HepG2 (cell line): Measurements from ENCODE around the gene ZBED5. TPM values are rescaled to one million over a fixed set of nuclear protein-coding genes. Genes with fewer than 3 reads are reported as not detected.
A peak's percentile ranks its signal among the peaks of the same experiment; 100 is the strongest.

Experiments used
- CAMTA2 ChIP-seq: sonication (generic); formaldehyde crosslinking; IDR thresholded peaks from 2 replicates; pipeline ENCODE4 v1.4.0; 2020; ENCODE audit warnings: mild to moderate bottlenecking, missing genetic modification reagents, borderline replicate concordance
- CREBL2 ChIP-seq: sonication (generic); formaldehyde crosslinking; IDR thresholded peaks from 2 replicates; pipeline ENCODE4 v1.8.1; 2023; ENCODE audit warnings: missing genetic modification reagents, mild to moderate bottlenecking, borderline replicate concordance
- ELF1 ChIP-seq: sonication (generic); formaldehyde crosslinking; IDR thresholded peaks from 2 replicates; pipeline ENCODE4 v1.4.0; 2020; ENCODE audit warnings: missing genetic modification reagents
- GPN1 ChIP-seq: sonication (generic); formaldehyde crosslinking; IDR thresholded peaks from 2 replicates; pipeline ENCODE4 v1.5.1; 2020; ENCODE audit warnings: missing genetic modification reagents, borderline replicate concordance
- HDAC6 ChIP-seq: fragments of 200-600 bp; sonication (generic); IDR thresholded peaks from 2 replicates; pipeline ENCODE4 v1.7.0; 2017; ENCODE audit warnings: mild to moderate bottlenecking, antibody characterized with exemption, low read length, low read depth
- HES4 ChIP-seq: sonication (generic); formaldehyde crosslinking; IDR thresholded peaks from 2 replicates; pipeline ENCODE4 v1.9.0; 2021; ENCODE audit warnings: mild to moderate bottlenecking, missing genetic modification reagents, borderline replicate concordance
- MAZ ChIP-seq, 2 experiments: sonication (generic) in 1 of 2; formaldehyde crosslinking in 1 of 2; IDR thresholded peaks; 2 replicates each; pipeline versions ENCODE4 v1.5.0 to v1.6.1; 2012 to 2020; ENCODE audit warnings: low read depth in 2 of 2, mild to moderate bottlenecking in 2 of 2, borderline replicate concordance in 1 of 2, improper control_type of control experiment in 1 of 2, low read length in 1 of 2, missing genetic modification reagents in 1 of 2, moderate library complexity in 1 of 2
- MBD4 ChIP-seq: IDR thresholded peaks from 2 replicates; pipeline ENCODE4 v1.6.1; 2012; ENCODE audit warnings: low read length, inconsistent platforms, borderline replicate concordance
- MED1 ChIP-seq: sonication (generic); formaldehyde crosslinking; IDR thresholded peaks from 2 replicates; pipeline ENCODE4 v1.4.0; 2020; ENCODE audit warnings: missing genetic modification reagents
- PCBP2 ChIP-seq: fragments of 200-400 bp; formaldehyde crosslinking; optimal IDR thresholded peaks from 2 replicates; pipeline ENCODE3; 2018; ENCODE audit warnings: low read length, low read depth; ENCODE audit not compliant: poor library complexity, severe bottlenecking
- REL ChIP-seq: sonication (generic); formaldehyde crosslinking; conservative IDR thresholded peaks from 2 replicates; pipeline ENCODE4 v1.8.0; 2022; ENCODE audit warnings: mild to moderate bottlenecking, missing genetic modification reagents, moderate library complexity
- SATB2 ChIP-seq: sonication (generic); formaldehyde crosslinking; IDR thresholded peaks from 2 replicates; pipeline ENCODE4 v1.5.0; 2020; ENCODE audit warnings: missing genetic modification reagents
- SYNCRIP ChIP-seq: fragments of 200-400 bp; formaldehyde crosslinking; IDR thresholded peaks from 2 replicates; pipeline ENCODE4 v1.6.1; 2018; ENCODE audit warnings: mild to moderate bottlenecking, low read depth, low read length; ENCODE audit not compliant: insufficient read depth
- TRAFD1 ChIP-seq: sonication (generic); formaldehyde crosslinking; IDR thresholded peaks from 2 replicates; pipeline ENCODE4 v1.5.1; 2020; ENCODE audit warnings: missing genetic modification reagents, mild to moderate bottlenecking, borderline replicate concordance
- U2AF1 ChIP-seq: fragments of 200-400 bp; formaldehyde crosslinking; optimal IDR thresholded peaks from 2 replicates; pipeline ENCODE3; 2017; ENCODE audit warnings: mild to moderate bottlenecking, low read depth, low read length
- ZFP82 ChIP-seq: sonication (generic); formaldehyde crosslinking; IDR thresholded peaks from 2 replicates; pipeline ENCODE4 v1.5.1; 2020; ENCODE audit warnings: mild to moderate bottlenecking, missing genetic modification reagents, borderline replicate concordance
- ZNF264 ChIP-seq: sonication (generic); formaldehyde crosslinking; IDR thresholded peaks from 2 replicates; pipeline ENCODE4 v1.4.0; 2020; ENCODE audit warnings: missing genetic modification reagents
- ZNF720 ChIP-seq: sonication (generic); formaldehyde crosslinking; IDR thresholded peaks from 2 replicates; pipeline ENCODE4 v1.4.0; 2020; ENCODE audit warnings: missing genetic modification reagents
- ZZZ3 ChIP-seq: sonication (generic); formaldehyde crosslinking; IDR thresholded peaks from 2 replicates; pipeline ENCODE4 v1.4.0; 2020; ENCODE audit warnings: missing genetic modification reagents, mild to moderate bottlenecking, borderline replicate concordance
- polyA plus RNA-seq, 8 experiments: library from polyadenylated mRNA; depleted of rRNA in 3 of 8; stranded (reverse) in 7 of 8; unstranded in 1 of 8; fragments of >200 nt; fragmentation: Illumina TruSeq in 4 of 8; extraction: Trizol in 4 of 8; gene quantifications; 2 replicates each; pipeline versions ENCODE4 v1.2.1 to v1.2.3, GENCODE V29; 2011 to 2016; ENCODE audit warnings: low read depth in 4 of 8, missing spikeins in 1 of 8, mixed read lengths in 1 of 8; ENCODE audit not compliant: insufficient read depth in 1 of 8
- total RNA-seq, 5 experiments: library from RNA; depleted of rRNA; stranded (reverse); fragments of >200 nt; fragmentation: Illumina TruSeq; extraction: Trizol; gene quantifications; 2 replicates each; pipeline ENCODE4 v1.2.3, GENCODE V29; 2016; ENCODE audit warnings: low read depth in 1 of 5
- TF ChIP-seq, protein P1 (sequence below): sonication (generic); formaldehyde crosslinking; IDR thresholded peaks from 2 replicates; pipeline ENCODE4 v1.5.1; 2020; ENCODE audit warnings: missing genetic modification reagents, mild to moderate bottlenecking, borderline replicate concordance
- TF ChIP-seq, protein P2 (sequence below): sonication (generic); formaldehyde crosslinking; IDR thresholded peaks from 2 replicates; pipeline ENCODE4 v1.9.0; 2021; ENCODE audit warnings: missing genetic modification reagents, borderline replicate concordance
- TF ChIP-seq, protein P3 (sequence below): sonication (generic); formaldehyde crosslinking; IDR thresholded peaks from 2 replicates; pipeline ENCODE4 v1.4.0; 2020; ENCODE audit warnings: missing genetic modification reagents, low read depth, mild to moderate bottlenecking, borderline replicate concordance

The ZBED5 gene
- total and polyA plus RNA-seq, 2 of the 13 experiments (the other 11 are each of a cell fraction or from before 2014, with no cell fraction given): 18.2 to 38.6 TPM

- no peak; the same call in none of the 2 replicates for TF ChIP-seq ZNF264 (CRISPR knock-in tag)
- TF ChIP-seq SYNCRIP: no peak
- peak; percentile 14 for TF ChIP-seq U2AF1
- TF ChIP-seq, protein P1, sequence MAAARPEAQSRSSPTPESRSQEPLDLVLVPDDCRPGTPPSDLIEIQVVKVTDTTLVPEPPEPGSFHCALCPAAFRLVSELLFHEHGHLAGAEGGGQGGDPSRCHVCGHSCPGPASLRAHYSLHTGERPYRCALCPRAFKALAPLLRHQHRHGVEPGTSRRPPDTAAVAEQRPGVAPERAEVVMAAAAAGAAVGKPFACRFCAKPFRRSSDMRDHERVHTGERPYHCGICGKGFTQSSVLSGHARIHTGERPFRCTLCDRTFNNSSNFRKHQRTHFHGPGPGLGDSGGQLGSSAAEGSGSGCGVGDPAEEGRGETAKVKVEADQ: peak; percentile 59; the same call in 1 of the 2 replicates
- TF ChIP-seq MAZ (IDR thresholded peaks at IDR 0.05; ENCODE audit: borderline replicate concordance, low read depth, low read length): no peak
- TF ChIP-seq MAZ (CRISPR knock-in tag; IDR thresholded peaks at IDR 0.05; ENCODE audit: low read depth): peak; percentile 35; the same call in 1 of the 2 replicates
- TF ChIP-seq CREBL2 (CRISPR knock-in tag): peak; percentile 12; the same call in 1 of the 2 replicates
- no peak for TF ChIP-seq SATB2 (CRISPR knock-in tag)
- TF ChIP-seq, protein P2, sequence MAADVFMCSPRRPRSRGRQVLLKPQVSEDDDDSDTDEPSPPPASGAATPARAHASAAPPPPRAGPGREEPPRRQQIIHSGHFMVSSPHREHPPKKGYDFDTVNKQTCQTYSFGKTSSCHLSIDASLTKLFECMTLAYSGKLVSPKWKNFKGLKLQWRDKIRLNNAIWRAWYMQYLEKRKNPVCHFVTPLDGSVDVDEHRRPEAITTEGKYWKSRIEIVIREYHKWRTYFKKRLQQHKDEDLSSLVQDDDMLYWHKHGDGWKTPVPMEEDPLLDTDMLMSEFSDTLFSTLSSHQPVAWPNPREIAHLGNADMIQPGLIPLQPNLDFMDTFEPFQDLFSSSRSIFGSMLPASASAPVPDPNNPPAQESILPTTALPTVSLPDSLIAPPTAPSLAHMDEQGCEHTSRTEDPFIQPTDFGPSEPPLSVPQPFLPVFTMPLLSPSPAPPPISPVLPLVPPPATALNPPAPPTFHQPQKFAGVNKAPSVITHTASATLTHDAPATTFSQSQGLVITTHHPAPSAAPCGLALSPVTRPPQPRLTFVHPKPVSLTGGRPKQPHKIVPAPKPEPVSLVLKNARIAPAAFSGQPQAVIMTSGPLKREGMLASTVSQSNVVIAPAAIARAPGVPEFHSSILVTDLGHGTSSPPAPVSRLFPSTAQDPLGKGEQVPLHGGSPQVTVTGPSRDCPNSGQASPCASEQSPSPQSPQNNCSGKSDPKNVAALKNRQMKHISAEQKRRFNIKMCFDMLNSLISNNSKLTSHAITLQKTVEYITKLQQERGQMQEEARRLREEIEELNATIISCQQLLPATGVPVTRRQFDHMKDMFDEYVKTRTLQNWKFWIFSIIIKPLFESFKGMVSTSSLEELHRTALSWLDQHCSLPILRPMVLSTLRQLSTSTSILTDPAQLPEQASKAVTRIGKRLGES: no peak
- no peak for TF ChIP-seq HDAC6
- TF ChIP-seq MED1: no peak; the same call in none of the 2 replicates
- TF ChIP-seq, protein P3, sequence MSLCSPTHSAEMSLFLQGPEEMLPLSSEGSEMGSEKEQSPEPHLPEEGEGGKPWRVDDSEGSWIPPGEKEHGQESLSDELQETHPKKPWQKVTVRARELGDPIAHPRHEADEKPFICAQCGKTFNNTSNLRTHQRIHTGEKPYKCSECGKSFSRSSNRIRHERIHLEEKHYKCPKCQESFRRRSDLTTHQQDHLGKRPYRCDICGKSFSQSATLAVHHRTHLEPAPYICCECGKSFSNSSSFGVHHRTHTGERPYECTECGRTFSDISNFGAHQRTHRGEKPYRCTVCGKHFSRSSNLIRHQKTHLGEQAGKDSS (CRISPR knock-in tag): no peak
- no peak for TF ChIP-seq ZNF720 (CRISPR knock-in tag)
- TF ChIP-seq ZZZ3 (CRISPR knock-in tag): peak; percentile 68; the same call in 1 of the 2 replicates
- TF ChIP-seq CAMTA2 (CRISPR knock-in tag): no peak; the same call in 1 of the 2 replicates
- TF ChIP-seq GPN1 (CRISPR knock-in tag): no peak
- TF ChIP-seq HES4 (CRISPR knock-in tag): no peak; the same call in 1 of the 2 replicates
- no peak for TF ChIP-seq ZFP82 (CRISPR knock-in tag)
- no peak for TF ChIP-seq MBD4
- TF ChIP-seq PCBP2: no peak
- peak; percentile 58; the same call in 1 of the 2 replicates for TF ChIP-seq ELF1
- TF ChIP-seq REL: peak; percentile 17; the same call in 1 of the 2 replicates
- peak; percentile 25; the same call in 1 of the 2 replicates for TF ChIP-seq TRAFD1 (CRISPR knock-in tag)
Measured at GRCh38 chr11:10857709-10858438, at the start of gene ZBED5 (continued).
